ENCODE measurements around the gene EMC1. TPM values are rescaled to one million over a fixed set of nuclear protein-coding genes. Genes with fewer than 3 reads are reported as not detected.
"Not testable (repeated sequence)": the region's sequence is repeated elsewhere in the genome, so short reads cannot be mapped to it uniquely, and the experiment has no call there.

Gene EMC1
- total RNA-seq, 2 donors from 2014 or later: 24.2 to 32.0 TPM

DNA sequence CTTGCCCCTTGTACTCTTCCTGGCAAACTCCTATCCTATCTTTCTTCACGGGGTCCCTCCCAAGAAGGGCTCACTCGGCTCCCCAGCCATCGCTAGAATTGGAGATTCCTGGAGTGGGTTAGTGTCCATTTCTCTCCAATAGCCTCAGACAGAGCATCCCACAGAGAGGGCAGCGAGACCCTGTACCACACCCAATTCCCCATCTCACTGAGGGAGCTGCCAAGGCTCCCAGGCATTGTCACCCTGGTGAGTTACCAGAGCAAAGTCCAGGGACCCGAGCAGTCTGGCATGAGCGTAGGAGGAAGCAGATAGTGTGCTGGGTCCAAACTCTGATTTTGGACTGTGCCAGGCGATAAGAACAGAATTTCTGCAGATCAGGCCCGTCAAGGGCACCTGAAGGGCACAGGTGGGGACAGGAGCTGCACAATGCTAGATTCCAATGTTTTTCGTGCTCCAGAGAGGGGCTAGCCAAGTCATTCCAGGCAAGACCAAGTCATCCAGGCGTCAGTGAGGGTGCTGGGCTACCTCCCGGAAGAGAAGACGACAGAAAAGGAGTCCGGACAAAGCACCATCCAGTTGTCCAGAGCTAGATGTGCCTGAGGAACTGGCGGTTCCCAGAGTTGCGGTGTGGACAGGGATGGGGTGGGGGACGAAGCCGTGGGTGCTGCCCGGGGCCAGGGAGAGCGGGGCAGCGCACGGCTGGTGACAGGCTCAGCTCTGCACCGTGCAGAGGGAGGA, 22.0 kb upstream of the EMC1 start:
- no peak overlapping the region for H3K4me3 Mint-ChIP-seq

DNA sequence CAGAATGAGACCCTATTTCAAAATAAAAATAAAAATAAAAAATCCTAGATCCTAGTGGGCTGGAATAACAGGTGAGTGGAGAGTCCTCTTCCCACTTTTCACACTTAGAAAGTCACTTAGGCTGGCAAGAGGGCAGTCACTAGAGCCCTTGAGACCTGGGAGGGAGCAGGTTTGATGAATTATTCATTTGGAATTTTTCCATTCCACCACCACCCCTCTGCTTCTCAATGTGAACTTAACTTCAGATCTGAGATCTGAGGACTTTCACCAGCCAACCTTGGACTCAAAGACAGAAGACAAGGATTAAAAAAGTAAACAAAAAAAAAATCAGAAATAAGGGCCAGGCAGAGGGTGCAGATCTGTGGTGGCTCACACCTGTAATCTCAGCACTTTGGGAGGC, 20.7 kb upstream of the EMC1 start:
- H3K9me3 ChIP-seq (ENCODE audit: control insufficient read depth, low read length, poor library complexity, severe bottlenecking): peaks cover 3% of the 10 kb centered on the region
- DNase-seq (no peak), ATAC-seq (no peak)
- Mint-ChIP-seq H3K27ac (no peak overlapping the region), H3K4me1 (no peaks in the 10 kb centered on the region), H3K36me3 (ENCODE audit: low read depth) (peaks cover 3% of the 10 kb centered on the region), H3K27me3 (peaks cover 10% of the 10 kb centered on the region), H3K4me3 (no peak overlapping the region)

More for the DNA sequence above, 22.0 kb upstream of the EMC1 start:
- Mint-ChIP-seq H3K4me1 (no peaks in the 10 kb centered on the region), H3K36me3 (ENCODE audit: low read depth) (peaks cover 3% of the 10 kb centered on the region), H3K27ac (no peak overlapping the region), H3K27me3 (peaks cover 10% of the 10 kb centered on the region)
- DNase-seq (no peak), ATAC-seq (no peak)
- H3K9me3 ChIP-seq (ENCODE audit: control insufficient read depth, low read length, poor library complexity, severe bottlenecking): peaks cover 3% of the 10 kb centered on the region

DNA sequence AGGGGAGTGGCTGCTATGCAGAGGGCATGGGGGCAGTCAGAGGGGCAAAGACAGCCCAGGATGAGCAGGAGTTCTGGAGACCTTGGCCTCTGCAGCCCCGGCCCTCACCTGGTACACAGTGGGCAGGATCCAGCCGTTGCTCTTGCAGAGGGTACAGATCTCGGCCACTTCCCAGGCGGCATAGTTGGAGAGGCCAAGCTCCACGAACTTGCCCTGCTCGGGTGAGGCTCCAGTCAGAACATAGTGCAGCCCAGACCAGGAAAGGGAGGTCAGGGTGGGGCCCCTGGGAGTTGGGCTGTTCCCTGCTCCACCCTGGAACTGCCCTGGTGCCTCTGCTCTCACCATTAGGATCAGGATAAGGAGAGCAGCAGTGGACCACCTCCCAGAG, 19.0 kb upstream of the EMC1 start:
- not testable (repeated sequence) for H3K4me1 Mint-ChIP-seq; H3K27ac Mint-ChIP-seq; H3K36me3 Mint-ChIP-seq (ENCODE audit: low read depth); H3K9me3 ChIP-seq (ENCODE audit: control insufficient read depth, low read length, poor library complexity, severe bottlenecking); H3K4me3 Mint-ChIP-seq; DNase-seq; ATAC-seq
- peaks cover 10% of the 10 kb centered on the region for H3K27me3 Mint-ChIP-seq

DNA sequence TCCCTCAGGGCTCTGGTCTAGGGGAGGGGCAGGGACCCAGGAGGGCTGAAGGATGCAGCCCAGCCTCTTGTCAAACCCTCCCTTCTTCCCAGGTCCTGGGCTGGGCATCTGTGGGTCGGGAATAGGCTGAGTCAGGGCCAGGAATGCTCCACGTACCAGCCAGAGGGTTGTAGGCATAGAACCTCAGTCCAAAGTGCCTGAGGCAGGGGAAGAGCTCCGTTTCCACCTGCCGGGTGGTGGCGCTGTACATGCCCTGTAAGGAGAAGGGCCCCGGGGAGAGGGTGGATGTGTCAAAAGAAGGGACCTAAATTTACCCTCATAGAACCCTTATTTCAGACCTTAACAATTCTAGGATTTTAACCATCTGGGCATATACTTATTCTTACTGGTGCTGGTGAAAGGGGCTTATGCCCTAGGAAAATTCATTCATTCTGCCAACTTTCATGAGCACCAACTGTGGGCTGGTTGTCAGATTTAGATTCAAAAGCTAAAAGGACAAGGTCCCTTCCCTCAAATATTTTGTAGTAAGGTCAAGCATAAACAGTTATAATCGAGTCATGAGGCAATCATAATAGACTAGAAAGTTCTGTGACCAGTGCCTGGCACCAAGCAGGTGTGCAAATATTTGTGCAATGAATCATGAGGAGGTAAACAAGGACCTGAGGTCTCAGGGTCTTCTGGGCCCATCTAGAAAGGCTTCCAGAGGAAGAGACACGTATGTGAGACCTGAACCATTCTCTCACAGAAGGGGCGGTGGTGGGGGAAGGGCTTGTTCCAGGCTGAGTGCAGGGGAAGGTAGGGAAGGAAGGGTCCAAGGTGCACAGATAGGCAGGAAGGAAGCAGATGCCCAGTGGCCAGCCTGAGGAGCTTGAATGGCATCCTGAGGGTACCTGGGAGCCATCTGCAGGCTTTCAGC, 18.4 kb upstream of the EMC1 start:
- peaks cover 10% of the 10 kb centered on the region for H3K27me3 Mint-ChIP-seq
- H3K27ac Mint-ChIP-seq; ATAC-seq; H3K4me1 Mint-ChIP-seq; H3K4me3 Mint-ChIP-seq; H3K9me3 ChIP-seq (ENCODE audit: control insufficient read depth, low read length, poor library complexity, severe bottlenecking); H3K36me3 Mint-ChIP-seq (ENCODE audit: low read depth); DNase-seq: not testable (repeated sequence)

DNA sequence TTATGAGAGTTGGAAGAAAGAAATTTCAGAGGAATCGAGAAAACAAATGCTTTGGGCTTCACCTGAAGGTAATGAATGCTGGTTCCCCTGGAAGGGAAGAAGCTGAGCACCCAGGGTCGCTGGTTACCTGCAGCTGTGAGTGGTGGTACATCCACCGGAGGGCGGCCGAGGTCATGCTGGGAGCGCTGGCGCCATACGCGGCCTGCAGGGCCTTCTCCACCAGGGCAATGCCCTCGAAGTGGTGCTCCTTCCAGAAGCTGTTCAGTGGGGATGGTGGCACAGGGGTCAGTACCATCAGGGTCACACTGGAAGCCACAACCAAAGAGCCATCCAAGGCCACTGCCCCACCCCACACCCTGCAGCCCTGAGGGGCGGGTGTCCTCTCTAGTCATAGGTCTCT, 17.1 kb upstream of the EMC1 start:
- H3K27ac Mint-ChIP-seq: no peak overlapping the region
- no peaks in the 10 kb centered on the region for H3K4me1 Mint-ChIP-seq
- peaks cover 3% of the 10 kb centered on the region for H3K36me3 Mint-ChIP-seq (ENCODE audit: low read depth)
- no peak overlapping the region for H3K4me3 Mint-ChIP-seq
- no peak for ATAC-seq
- no peak for DNase-seq
- H3K27me3 Mint-ChIP-seq: peaks cover 9% of the 10 kb centered on the region
- H3K9me3 ChIP-seq (ENCODE audit: control insufficient read depth, low read length, poor library complexity, severe bottlenecking): no peaks in the 10 kb centered on the region

DNA sequence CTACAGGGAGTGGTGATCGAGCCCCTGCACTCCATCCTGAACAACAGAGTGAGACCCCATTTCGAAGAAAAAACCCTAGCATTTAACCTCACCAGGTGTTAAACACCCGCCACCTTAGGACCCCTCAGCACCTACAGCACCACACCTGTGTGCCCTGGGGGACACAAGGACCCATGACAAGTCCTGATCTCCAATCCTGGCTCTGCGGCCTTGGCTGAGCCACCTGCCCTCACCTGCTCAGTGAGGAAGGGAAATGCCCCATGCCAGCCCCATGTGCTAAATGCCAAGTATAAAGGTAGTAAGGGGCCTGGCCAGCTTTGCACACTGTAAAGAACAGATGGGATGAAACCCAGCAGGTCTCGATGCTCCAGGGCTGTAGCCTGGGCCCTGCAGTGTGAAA, 11.4 kb upstream of the EMC1 start:
- DNase-seq (no peak), ATAC-seq (no peak)
- no peaks in the 10 kb centered on the region for H3K36me3 Mint-ChIP-seq (ENCODE audit: low read depth)
- no peak overlapping the region for H3K27ac Mint-ChIP-seq
- H3K27me3 Mint-ChIP-seq: no peaks in the 10 kb centered on the region
- no peak overlapping the region for H3K4me3 Mint-ChIP-seq
- no peaks in the 10 kb centered on the region for H3K9me3 ChIP-seq (ENCODE audit: control insufficient read depth, low read length, poor library complexity, severe bottlenecking)
- no peaks in the 10 kb centered on the region for H3K4me1 Mint-ChIP-seq

DNA sequence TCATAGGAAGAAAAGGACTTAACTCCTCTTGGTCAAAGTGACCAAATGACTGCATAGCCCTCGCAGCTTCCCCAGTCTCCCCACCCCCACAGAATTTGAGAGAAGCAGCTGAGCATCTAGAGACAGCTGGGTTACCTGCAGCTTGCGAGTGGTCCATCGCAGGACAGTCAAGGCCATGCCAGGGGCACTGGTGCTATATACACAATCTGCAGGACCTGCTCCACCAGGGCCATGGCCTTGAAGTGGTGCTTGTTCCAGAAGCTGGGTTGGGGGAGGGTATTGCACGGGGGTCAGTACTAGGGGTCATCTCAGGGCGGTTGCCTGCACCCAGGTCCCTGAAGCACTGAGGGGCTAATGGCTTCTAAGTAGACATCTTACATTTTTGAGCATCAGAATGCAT, 10.7 kb upstream of the EMC1 start:
- H3K9me3 ChIP-seq (ENCODE audit: control insufficient read depth, low read length, poor library complexity, severe bottlenecking): no peaks in the 10 kb centered on the region
- Mint-ChIP-seq H3K36me3 (ENCODE audit: low read depth) (no peaks in the 10 kb centered on the region), H3K4me3 (no peak overlapping the region), H3K27me3 (no peaks in the 10 kb centered on the region), H3K4me1 (peaks cover 1% of the 10 kb centered on the region), H3K27ac (peak overlapping the region; percentile 19)
- ATAC-seq (no peak), DNase-seq (no peak)

DNA sequence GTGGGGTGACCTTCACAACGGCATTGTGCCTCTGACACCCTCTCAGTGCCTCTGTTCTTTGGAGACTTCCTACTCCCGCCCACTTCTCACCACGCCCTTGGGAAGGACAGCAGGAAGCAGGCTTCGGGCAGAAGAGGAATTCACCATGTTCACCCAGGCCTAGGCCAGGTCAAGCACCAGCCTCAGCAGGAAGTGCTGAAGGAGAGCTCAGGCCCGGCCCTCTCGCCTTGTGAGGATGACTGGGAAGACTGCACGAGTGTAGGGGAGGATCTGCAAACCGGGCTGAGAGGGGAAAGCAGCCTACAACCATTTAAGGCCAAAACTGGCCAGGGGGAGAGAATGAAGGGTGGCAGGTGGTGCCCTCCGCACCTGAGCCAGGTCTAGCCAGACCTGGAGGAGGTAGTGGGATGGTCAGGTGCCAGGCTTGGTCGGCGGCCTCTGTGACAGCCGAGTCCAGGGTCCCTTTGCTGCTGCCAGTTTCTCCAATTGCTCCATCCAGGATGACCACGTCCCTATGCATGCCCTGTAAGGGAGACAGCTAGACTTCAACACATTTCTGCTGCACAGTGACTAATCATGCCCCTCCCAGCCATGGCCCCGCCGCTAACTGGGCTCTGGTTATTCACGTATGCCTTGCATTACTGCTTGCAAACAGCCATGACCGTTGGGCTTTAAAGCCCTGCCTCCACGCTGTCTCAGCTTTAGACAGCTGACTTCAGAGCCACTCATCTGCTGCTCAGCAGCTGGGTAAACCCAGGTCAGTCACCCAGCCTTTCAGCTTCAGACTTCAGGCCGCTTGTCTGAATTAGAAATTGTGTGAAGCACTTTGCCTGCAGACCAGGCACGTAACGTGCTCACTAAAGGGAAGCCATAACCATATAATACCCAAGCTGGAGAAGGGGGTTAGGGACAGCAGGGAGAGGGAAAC, 9.2 kb upstream of the EMC1 start:
- H3K36me3 Mint-ChIP-seq (ENCODE audit: low read depth): no peaks in the 10 kb centered on the region
- no peaks in the 10 kb centered on the region for H3K27me3 Mint-ChIP-seq
- no peak overlapping the region for H3K27ac Mint-ChIP-seq
- peaks cover 3% of the 10 kb centered on the region for H3K4me1 Mint-ChIP-seq
- H3K9me3 ChIP-seq (ENCODE audit: control insufficient read depth, low read length, poor library complexity, severe bottlenecking): no peaks in the 10 kb centered on the region
- no peak overlapping the region for H3K4me3 Mint-ChIP-seq
- ATAC-seq: no peak
- DNase-seq: no peak

DNA sequence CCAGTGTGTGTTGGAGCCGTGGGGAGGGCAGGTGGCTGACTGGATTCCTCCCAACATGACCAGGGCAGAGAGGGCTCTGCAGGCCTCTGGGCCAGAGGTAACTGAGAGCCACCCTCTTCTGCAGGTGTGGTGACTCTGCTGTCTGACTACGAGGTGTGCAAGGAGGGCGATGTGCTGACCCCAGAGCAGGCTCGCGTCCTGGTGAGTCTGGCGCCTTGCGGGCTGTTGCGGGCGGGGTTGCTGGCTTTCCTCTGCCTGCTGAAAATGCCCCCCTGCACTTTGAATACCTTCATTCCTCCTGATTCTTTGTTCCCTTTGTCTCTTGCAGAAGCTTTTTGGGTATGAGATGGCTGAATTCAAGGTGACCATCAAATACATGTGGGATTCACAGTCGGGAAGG, 7.0 kb upstream of the EMC1 start:
- no peaks in the 10 kb centered on the region for H3K9me3 ChIP-seq (ENCODE audit: control insufficient read depth, low read length, poor library complexity, severe bottlenecking)
- DNase-seq: no peak
- Mint-ChIP-seq H3K4me3 (no peak overlapping the region), H3K27me3 (no peaks in the 10 kb centered on the region), H3K27ac (no peak overlapping the region), H3K4me1 (peaks cover 7% of the 10 kb centered on the region), H3K36me3 (ENCODE audit: low read depth) (no peaks in the 10 kb centered on the region)
- no peak for ATAC-seq

DNA sequence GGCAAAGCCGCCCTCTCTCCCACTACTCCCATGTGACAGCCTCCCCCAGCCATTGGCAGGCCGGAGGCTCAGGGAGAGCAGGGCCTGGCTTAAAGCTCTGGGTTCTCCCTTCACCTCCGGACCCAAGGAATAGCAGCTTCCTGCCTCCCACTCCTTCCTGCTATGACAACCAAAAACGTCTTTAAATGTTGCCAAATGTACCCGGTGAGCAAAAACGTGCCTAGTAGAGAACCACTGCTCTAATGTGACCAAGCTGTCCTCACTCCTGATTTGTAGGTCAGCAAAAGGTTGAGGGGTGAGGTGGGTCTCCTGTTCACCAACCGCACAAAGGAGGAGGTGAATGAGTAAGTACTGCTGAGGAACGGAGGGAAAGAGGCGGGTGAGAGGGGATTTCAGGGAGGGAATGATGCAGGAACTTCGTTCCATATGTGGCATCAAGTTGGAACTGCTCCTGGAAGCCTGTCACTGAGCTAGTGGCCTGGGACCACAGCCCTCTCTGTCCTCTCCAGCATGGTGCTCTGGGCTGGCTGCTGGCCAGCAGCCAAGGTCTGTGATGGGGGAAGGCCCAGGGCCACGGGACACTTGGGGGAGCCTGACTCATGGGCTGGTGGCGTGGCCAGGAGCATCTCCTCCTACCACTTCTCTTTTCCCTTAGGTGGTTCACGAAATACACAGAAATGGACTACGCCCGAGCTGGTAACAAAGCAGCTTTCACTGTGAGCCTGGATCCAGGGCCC, 6.0 kb upstream of the EMC1 start:
- H3K27me3 Mint-ChIP-seq: no peaks in the 10 kb centered on the region
- H3K4me1 Mint-ChIP-seq: peaks cover 13% of the 10 kb centered on the region
- H3K27ac Mint-ChIP-seq: peak overlapping the region; percentile 72
- no peak for ATAC-seq
- no peaks in the 10 kb centered on the region for H3K36me3 Mint-ChIP-seq (ENCODE audit: low read depth)
- no peaks in the 10 kb centered on the region for H3K9me3 ChIP-seq (ENCODE audit: control insufficient read depth, low read length, poor library complexity, severe bottlenecking)
- no peak overlapping the region for H3K4me3 Mint-ChIP-seq
- no peak for DNase-seq

DNA sequence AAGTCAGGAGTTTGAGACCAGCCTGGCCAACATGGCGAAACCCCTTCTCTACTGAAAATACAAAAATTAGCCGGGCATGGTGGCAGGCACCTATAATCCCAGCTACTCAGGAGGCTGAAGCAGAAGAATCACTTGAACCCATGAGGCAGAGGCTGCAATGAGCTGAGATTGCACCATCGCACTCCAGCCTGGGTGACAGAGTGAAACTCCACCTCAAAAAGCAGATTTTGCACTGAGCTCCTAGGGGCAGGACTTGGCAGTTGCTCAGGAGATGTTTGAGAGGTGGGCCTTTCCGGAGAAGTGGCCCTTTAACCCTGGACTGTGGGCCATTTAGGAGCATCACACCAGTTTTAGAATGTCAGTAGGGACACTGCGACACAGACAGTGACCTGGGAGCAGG, 5.0 kb upstream of the EMC1 start:
- H3K4me1 Mint-ChIP-seq: peaks cover 19% of the 10 kb centered on the region
- not testable (repeated sequence) for H3K36me3 Mint-ChIP-seq (ENCODE audit: low read depth); H3K9me3 ChIP-seq (ENCODE audit: control insufficient read depth, low read length, poor library complexity, severe bottlenecking); DNase-seq; H3K27me3 Mint-ChIP-seq; H3K4me3 Mint-ChIP-seq; ATAC-seq
- H3K27ac Mint-ChIP-seq: peak overlapping the region; percentile 72

DNA sequence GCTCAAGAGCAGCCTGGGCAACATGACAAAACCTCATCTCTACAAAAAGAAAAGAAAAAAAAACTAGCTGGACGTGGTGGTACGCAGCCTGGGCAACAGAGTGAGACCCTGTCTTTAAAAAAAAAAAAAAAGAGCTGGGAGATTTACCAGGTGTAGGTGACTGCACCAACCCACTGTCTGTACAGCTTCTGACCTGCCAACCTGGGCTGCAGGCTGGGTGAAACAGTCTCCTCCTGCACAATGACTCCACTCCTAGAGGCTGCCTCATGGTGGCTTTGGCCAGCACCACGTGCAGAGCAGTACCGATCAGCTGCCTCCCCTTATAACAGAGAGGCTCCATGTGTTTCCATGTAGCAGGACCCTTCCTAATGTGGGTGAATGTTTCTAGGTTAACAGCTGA, 4.0 kb upstream of the EMC1 start:
- no peaks in the 10 kb centered on the region for H3K27me3 Mint-ChIP-seq
- no peak overlapping the region for H3K27ac Mint-ChIP-seq
- no peak overlapping the region for H3K4me3 Mint-ChIP-seq
- H3K4me1 Mint-ChIP-seq: peaks cover 27% of the 10 kb centered on the region
- no peaks in the 10 kb centered on the region for H3K36me3 Mint-ChIP-seq (ENCODE audit: low read depth)
- DNase-seq (no peak), ATAC-seq (no peak)
- H3K9me3 ChIP-seq (ENCODE audit: control insufficient read depth, low read length, poor library complexity, severe bottlenecking): no peaks in the 10 kb centered on the region
